NCI-H1105 treated with DMSO at 0.1 percent for 48 hours (cell line): Measurements from ENCODE around the gene MREG.
"Not testable (repeated sequence)": the region's sequence is repeated elsewhere in the genome, so short reads cannot be mapped to it uniquely, and the experiment has no call there.

Experiments
- DNase-seq: peaks from one replicate; lab custom pipeline; 2025; lab: John Stamatoyannopoulos, UW

MREG gene

DNA sequence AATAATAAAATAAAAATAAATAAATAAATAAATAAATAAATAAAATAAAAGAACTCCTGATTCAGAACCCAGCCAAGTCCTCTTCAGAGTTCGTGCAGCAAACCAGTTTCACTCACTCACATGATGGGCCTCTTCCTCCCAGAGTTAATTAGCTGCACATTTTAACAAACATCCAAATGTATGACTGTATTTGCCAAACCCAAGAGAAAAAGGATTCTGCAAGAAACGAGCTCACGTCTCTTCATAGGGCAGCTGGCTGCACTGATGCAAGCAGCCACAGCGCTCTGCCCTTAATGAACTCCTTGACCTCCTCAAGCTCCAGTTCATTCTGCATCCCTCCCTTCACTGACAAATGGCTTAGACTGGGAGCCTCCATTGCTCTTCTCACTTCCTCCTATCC lies 55.1 kb downstream of the MREG start:
- no peak for DNase-seq

DNA sequence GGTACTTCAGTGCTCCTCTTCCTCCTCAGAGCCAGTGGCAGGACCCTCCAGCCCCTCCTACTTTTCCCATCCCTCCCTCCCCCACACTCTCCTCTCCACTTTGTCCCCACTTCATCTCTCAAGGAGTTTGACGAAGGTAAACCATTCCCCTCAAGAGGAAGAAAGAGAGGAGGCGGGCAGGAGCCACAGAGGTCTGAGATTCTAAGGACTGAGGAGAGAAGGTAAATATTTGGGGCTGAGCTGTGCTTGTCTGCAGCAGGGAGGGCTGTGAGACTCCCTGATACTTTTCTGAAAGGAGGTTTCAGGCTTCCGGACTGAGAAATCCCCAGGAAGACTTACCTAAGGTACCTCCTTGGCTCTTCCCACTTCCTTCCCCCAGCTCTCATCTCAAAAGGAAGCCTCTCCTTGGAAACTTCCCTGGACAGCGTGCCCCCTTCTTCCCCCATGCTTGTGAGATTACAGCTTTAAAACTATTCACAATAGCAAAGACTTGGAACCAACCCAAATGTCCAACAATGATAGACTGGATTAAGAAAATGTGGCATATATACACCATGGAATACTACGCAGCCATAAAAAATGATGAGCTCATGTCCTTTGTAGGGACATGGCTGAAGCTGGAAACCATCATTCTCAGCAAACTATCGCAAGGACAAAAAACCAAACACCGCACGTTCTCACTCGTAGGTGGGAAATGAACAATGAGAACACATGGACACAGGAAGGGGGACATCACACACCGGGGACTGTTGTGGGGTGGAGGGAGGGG lies 55.8 kb downstream of the MREG start:
- DNase-seq: not testable (repeated sequence)

DNA sequence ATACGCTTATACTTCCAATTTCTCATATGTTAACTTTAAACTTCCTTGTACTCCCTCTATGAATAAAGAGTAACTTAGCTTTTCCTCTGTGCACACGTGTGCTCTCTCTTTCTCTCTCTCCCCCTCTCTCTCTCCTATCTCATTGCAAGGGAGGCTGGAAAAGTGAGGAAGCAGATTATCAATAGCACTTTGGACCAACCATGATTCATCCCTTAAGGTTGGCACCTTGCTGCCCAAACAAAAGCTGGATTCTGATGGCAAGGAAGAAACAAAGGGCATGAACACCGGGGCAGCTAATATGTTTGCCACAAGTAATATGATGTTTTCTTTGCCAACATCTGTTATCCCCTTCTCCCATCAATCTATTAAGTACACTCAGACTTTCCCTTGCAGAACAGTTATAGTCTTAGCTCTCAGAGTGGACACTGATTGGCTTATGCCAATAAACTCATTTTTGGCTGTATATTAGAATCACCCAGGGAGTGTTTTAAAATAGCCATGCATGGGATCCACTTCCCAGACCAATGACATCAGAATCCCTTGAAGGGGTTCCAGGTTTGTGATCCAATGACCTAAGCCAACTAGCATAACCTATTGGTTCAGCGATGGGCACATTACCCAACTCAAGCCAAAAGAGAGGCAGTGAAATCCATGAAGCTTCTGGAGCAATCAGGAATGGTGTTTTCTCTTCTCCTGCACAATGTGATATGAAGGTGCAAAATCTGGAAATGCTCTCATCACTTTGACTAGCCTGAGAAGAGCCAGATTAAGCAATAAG lies 60.3 kb downstream of the MREG start:
- DNase-seq: no peak

DNA sequence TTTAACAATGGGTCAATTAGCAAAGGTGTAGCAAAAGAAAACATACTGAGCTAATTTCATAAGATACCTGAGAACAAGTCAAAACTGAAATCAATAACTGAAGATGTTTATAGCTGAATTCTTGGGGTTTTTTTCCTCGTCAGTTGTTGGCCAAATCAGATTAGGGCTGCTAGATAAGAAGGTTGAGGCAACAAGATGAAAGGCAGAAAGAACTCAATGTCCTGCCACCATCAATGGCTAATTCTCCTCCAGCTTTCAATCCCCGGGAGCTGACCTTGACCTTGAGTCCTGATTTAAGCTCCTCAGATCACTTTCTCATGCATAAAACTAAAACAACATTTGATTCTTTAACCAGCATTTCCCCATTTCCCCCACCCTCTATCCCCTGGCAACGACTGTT lies 61.8 kb downstream of the MREG start:
- DNase-seq: no peak

DNA sequence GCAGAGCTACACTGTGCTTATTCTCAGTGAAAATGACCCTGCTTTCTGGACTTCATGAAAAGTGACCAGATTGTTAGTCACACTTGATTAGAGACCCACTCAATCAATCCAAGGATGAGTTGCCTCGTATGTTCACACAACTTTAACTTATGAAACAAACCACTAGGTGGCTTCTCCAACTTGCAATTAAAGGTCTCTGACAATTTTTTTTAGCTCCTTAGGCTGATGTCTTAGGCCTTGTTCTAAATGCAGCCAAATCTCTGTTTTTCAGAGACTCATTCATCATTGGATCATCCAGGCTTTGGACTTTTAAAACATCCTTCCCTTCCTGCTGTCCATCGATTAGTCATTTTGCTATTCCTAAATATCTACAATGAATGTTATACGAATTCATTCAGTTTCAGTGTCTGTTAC lies 63.4 kb downstream of the MREG start:
- no peak for DNase-seq

DNA sequence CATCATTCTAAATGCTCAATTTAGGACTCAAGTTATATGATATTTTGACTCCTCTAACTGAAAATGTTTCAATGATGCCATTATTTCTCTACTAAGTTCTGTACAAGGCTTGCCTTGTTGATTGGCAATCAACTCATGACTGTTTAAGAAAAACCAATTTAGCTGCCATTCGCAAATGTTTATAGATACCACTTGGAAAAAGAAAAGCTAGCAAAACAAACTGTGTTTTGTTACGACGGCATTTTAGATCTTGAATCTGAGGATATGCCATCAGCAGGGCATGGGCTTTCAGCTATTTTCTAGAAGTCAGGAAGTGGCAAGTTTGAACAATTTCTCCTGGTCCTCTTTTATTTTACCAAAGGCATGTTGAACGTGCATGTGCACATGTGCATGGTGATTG lies 65.3 kb downstream of the MREG start:
- no peak for DNase-seq

DNA sequence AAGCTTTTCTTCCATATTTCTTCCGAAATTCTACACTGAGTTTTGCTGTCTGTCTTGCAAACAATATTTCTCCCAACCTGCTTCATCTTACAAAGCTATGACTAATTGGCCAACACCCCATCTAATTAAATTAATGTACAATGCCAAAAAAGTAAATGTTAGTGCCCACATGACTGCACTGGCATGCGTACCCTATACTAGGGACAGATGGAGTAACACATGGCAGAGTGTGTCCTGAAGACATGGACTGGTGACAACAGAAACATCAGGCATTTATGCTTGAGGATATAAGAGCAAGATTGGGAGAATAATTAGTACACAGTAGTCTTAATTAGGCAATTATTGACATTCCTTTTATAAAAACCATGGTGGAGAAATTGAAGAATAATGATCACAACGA lies 66.8 kb downstream of the MREG start:
- no peak for DNase-seq

DNA sequence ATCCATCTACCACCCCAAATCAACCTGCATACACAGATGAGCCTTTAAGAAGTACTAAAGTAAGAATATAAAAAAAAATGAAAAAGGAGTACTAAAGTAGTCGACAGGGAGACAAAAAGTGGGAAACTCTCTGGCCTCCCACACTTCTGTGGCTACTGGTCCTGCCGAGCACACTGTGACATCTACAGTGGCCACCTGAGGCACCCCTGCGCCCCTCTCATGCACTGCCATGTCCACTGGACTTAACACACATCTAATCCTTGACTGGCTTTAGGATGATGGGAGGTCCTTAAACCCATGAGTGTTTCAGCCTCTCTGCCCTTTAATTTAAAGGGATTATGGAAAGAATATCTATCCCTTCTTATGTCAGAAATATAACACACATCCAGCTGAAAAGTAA lies 71.2 kb downstream of the MREG start:
- no peak for DNase-seq

DNA sequence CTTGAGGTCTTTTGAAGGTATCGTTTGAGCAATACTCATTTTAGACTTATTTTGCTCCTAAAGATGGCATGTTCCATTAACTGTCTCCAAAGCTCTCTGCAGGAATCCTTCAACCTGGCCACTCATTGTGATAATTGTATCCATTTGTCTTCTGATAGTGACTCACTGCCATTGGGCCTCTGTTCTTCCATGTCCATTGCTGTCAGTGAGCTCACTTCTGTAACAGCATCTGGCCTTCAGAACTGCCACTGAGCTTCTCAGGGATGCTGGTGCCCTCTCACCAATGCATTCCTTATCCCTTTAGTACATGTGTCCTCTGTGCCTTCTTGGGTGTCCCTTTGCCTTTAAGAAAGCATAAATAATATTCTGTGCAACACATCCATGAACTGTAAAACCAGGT lies 71.6 kb downstream of the MREG start:
- DNase-seq: no peak

DNA sequence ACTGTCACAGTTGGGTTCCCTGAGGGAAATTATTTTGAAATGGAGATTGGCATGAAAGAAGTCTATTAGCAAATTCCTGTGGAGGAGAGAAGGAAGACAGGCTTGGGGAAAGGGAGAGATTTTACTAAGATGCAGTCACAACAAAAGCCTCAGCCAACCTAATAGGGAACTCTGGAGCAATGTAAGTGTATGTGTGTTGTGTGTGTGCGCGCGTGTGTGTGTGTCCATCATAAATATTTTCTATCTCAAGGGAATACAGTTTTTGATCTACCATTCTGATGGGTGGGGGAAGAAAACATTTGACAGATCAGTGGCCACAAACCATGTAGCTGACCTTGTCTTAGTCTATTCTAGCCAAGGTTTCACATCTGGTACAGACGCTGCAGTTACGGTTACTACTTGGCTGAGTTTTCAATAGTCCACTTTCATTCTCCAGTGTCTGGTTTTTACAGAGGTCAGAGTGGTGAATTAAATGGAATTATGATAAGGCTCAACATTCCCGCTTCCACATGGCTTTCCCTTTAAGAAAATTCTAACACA lies 72.6 kb downstream of the MREG start:
- DNase-seq: no peak

DNA sequence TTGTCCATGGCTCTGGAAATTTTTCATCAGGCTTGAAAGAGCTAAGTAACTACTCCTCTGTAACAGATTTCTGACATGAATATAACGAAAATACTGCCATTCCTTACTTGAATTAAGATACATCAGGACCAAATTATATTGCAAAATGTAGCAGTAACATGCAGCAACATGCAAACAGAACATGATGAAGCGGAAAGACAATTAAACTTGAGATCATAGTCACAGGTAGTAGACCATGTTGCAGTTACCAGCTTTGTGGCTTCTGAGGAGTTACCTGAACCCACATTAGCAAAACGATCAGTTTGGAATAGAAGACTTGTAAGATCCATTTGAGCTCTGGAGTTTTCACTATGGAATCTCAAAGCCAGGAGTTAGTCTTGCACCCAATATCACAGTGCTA lies 76.2 kb downstream of the MREG start:
- no peak for DNase-seq

DNA sequence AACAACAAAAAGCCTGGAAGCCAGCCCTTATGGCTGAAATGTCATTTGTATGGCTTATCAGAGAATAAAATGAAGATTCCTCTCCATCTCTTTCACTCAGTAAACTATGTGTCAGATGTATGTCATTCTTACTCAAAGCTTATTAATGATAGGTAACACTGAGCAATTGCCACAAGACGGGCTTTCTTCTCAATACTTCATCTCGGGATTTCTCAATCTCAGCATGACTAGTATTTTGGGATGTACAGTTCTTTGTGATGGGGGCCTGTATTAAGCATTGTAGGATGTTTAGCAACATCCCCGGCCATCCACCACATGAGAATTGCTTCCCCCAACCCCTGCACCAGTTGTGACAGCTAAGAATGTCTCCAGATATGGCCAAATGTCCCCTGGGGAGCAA lies 80.2 kb downstream of the MREG start:
- no peak for DNase-seq

DNA sequence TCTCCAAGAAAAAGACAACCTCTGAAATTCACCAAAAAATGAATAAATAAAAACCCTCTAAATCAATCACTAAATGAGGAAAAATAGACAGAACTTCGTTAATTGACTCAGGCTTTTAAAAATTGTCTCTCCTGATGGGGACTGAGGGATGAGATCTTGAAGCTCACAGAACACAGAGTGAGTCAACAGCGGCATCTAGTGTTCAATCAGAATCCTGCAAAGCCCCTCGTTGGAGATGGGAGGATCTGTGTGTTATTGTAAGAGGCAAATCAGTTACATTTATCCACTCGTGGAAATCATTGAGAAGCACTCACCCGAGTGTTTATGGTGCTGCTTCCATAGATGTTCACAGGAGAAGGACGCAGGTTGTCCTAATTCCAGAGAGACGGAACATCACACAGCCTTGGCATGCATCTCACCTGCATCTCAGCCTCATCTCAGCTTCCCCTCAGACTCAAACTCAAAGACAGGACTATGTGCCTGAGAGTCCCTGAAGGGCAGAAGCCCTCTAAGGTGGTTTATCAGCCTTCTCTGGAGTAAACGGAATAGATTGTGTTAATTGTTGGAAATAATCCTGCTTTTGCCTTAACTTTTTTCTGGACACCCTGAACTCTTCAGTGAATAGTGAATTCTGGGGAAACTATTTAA lies 82.0 kb downstream of the MREG start:
- DNase-seq: peak; percentile 49

DNA sequence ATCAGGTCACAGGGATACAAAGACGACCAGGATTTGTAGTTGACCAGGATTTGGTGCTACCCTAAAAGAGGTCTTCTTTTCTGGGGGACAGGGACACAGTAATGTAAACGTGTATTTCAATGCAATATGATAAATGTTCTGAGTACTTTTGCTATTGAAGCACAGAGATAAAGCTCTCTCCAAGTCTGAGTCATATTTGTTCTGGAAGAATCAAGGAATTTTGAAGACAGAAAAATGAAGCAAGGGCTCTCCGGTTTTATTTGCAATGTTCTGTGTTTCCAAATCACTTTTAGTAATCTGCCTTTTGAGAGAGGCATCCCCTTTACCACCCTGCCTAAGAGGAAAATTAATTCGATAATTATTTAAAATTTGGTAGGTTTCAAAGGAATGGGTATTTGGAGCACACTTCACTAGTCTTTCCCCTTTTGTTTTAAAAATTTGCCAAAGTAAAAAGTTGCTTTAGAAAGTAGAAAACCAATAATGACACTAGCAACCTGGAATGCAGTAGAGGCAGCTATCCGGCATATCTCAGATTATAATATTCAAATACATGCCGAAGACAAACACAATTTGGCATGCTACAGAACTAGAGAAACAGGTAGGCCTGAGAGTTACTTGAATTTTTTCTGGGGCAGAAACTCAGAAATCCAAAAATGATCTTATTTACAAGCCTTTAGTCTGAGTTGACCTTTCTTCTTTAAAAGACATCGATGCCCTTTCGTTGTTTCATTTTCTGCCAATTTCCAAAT lies 82.7 kb downstream of the MREG start:
- DNase-seq: no peak

DNA sequence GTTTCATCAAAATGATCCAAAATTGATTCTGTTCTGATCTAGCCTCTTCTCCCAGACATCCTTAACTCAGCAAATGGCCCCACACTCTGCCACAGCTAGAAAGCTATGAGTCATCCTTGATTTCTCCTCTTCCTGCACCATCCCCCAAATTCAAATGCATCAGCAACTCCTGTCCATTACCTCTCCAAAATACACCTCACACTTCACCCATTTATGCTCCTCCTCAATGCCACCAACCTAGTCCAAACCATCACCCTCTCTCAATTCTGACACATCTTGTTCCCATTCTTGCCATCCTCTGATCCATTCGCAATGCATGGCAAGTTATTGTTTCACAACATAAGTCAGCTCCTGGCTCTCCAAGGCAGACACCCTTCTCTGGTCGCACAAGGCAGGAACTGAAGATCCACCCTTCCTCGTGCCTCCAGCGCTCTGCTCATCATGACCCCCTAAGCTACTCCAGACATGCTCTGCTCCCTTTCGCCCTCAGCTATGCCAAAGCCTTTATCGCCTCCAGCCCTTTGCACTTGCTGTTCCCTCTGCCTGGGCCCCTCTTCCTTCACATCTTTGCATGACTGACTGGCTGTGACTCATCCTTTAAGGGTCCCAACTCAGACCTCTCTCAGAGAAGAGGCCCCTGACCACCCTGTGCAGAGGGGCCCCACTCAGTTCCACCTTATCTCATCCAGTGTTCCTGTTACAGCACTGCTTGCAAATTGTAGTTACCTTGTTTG lies 83.6 kb downstream of the MREG start:
- DNase-seq: no peak

DNA sequence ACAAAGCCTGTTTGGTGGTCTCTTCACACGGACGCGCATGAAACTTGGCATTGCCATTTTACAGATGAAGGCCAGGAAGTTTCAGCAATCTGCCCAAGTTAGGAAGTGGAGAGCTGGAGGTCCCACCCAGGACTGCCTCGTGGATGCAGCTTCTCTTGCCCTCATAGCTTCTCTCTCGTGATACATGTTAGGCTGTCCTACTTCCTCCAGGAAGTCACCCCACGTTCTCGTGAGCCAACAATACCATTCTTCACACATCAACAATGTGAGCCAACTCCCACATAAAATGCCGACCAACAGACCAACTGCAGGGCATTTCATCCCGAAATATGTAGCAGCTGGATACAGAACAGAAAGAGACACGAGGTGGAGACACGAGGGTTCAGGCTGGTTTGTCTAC lies 85.3 kb downstream of the MREG start:
- no peak for DNase-seq

DNA sequence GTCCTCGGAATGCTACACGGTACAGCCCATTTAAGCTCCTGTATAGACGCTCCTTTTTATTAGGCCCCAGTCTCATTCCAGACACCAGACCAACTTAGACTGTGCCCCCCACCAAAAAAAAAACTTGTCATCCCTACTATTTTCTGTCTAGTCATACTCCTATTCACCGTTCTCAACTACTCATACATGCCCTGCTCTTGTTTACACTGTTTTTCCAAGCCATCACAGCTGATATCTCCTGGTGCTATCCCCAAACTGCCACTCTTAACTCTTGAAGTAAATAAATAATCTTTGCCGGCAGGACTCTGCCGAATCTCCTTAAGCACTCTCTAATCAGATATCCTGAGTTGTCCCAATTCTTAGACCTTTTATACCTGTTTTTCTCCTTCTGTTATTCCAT lies 86.4 kb downstream of the MREG start:
- DNase-seq: not testable (repeated sequence)

DNA sequence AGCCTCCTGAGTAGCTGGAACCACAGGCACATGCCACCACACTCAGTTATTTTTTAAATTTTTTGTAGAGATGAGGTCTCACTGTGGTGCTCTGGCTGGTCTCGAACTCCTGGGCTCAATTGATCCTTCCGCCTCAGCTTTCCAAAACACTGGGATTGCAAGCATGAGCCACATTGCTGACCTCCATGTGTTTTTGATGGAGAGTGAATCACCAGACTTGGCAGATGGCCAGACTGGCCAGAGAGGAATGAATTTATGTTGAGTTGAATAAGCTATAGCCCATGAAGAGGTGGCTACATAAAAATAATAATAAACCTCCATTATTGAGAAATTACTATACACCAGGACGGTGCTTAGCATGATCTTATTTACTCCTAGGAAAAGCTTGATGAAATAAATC lies 91.5 kb downstream of the MREG start:
- no peak for DNase-seq

DNA sequence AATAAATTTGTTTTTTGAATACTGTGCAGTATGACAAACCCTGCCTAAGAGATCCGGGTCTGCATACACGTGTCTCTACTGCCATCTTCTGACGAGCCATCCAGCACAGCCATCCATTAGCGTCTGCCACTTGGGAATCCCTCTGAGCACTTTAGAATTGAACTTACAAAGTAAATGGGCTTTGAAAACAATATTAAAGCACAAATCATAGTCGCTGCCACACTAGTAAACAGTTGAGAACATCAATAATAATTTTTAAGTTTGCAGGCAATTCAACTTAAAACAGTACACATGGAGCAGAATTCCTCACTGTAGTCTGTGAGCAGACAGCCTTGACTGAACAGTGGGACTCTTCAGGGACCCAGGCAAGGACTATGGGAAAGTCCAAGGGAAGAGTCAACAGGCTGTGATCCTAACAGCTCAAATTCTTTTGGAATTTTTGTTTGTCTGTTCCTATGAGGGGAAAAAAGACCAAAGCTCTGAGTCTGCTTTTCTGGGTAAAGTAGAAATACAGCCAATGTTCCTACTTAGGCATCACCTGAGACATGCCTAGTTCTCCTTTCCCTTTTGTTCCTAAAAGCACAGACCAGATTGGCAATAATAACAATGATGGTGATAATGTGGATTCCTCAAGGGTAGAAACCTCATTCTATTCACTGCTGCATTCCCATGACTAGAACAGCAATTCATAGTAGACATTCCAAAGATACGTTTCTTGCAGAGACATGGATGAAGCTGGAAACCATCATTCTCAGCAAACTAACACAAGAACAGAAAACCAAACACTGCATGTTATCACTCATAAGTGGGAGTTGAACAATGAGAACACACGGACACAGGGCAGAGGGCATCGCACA lies 92.9 kb downstream of the MREG start:
- DNase-seq: peak; percentile 55

DNA sequence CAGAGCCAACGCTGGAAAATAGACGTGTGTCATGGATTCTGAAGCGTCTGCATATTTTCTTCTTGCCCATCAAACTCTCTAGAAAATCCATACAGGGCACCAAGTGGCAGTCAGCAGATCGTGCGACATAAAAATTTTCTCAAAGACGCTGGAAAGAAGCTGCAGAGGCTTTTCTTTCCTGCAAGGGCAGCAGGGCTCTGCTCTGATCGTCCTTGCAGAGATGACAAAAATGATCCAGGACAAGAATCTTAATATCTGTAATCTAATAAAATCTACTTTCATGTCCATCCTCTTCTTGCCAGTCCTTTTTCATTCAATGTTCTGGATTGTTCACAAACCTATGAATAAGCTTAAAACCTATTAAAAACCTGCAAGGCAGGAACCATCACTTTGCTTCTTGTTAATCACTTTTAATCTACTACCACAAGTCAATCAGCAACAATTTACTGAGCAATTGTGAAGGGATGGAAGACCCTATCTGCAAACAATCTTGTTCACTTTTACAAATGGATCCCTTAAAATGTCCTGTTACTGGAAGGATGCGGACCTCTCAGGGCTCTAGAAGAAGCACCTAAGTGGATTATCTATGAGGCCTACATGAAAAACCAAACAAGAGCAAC lies 93.6 kb downstream of the MREG start:
- no peak for DNase-seq
